K562 (cell line): ENCODE results near the gene MLLT6. TPM values are rescaled to one million over a fixed set of nuclear protein-coding genes. Genes with fewer than 3 reads are reported as not detected.

ENCODE experiments used
- ATF7 ChIP-seq: fragments of 450-650 bp; IDR thresholded peaks from 2 replicates; pipeline ENCODE4 v1.7.1; 2014; ENCODE audit warnings: mild to moderate bottlenecking, moderate library complexity
- E2F6 ChIP-seq, 2 experiments: IDR thresholded peaks; 2 replicates each; pipeline ENCODE4 v1.6.1; 2011; ENCODE audit warnings: borderline replicate concordance in 1 of 2, control low read depth in 1 of 2, low read depth in 1 of 2, low read length in 1 of 2, mild to moderate bottlenecking in 1 of 2, mixed read lengths in 1 of 2, moderate library complexity in 1 of 2; ENCODE audit not compliant: insufficient read depth in 1 of 2, insufficient read length in 1 of 2, poor library complexity in 1 of 2, severe bottlenecking in 1 of 2; ENCODE audit errors: extremely low read depth in 1 of 2
- GTF2E2 ChIP-seq: fragments of 200-800 bp; sonication (Bioruptor generic); IDR thresholded peaks from 2 replicates; pipeline ENCODE4 v1.6.1; 2016; ENCODE audit warnings: missing genetic modification characterization, missing compliant biosample characterization
- KAT7 ChIP-seq: sonication (generic); formaldehyde crosslinking; IDR thresholded peaks from 2 replicates; pipeline ENCODE4 v1.8.0; 2022; ENCODE audit warnings: missing genetic modification reagents, mild to moderate bottlenecking, borderline replicate concordance
- NCOA6 ChIP-seq: fragments of 450-650 bp; IDR thresholded peaks from 2 replicates; pipeline ENCODE4 v1.6.1; 2017; ENCODE audit warnings: mild to moderate bottlenecking
- NFRKB ChIP-seq: fragments of 450-650 bp; IDR thresholded peaks from 2 replicates; pipeline ENCODE4 v1.6.1; 2016; ENCODE audit warnings: low read depth
- POLR2G ChIP-seq: fragments of 200-400 bp; formaldehyde crosslinking; IDR thresholded peaks from 2 replicates; pipeline ENCODE4 v1.6.1; 2017; ENCODE audit warnings: low read depth, mild to moderate bottlenecking, antibody characterized with exemption, low read length, moderate library complexity
- TRIM28 ChIP-seq: fragments of 450-650 bp; IDR thresholded peaks from 2 replicates; pipeline ENCODE4 v1.6.1; 2017
- ZBTB26 ChIP-seq: fragments of 450-650 bp; formaldehyde crosslinking; IDR thresholded peaks from 2 replicates; pipeline ENCODE4 v1.4.0; 2022; ENCODE audit warnings: missing genetic modification characterization
- ZNF311 ChIP-seq: fragments of 250-450 bp; sonication (Bioruptor Pico); IDR thresholded peaks from 2 replicates; pipeline ENCODE4 v1.4.0; 2020; ENCODE audit warnings: mild to moderate bottlenecking, moderate library complexity
- ZNF583 ChIP-seq: fragments of 250-450 bp; sonication (Bioruptor Pico); IDR thresholded peaks from 2 replicates; pipeline ENCODE4 v1.4.0; 2020
- polyA plus RNA-seq, 8 experiments: library from polyadenylated mRNA; depleted of rRNA in 4 of 8; stranded (reverse) in 5 of 8; unstranded in 3 of 8; fragments of >200 nt; fragmentation: Nextera tagmentation in 2 of 8; fragmentation: Illumina TruSeq in 1 of 8; extraction: Ambion mirVana in 2 of 8; extraction: Trizol in 1 of 8; gene quantifications; 2 replicates each; pipeline versions ENCODE4 v1.2.1 to v1.2.3, GENCODE V29; 2011 to 2014; ENCODE audit warnings: inconsistent platforms in 1 of 8, missing spikeins in 1 of 8
- total RNA-seq, 7 experiments: library from RNA; depleted of rRNA in 6 of 7; stranded (reverse); fragments of >200 nt in 6 of 7; fragmentation: Illumina TruSeq in 2 of 7; extraction: Trizol in 2 of 7; gene quantifications; 2 replicates each; pipeline versions ENCODE4 v1.2.1 to v1.2.3, GENCODE V29; 2011 to 2021; ENCODE audit warnings: low replicate concordance in 1 of 7

The MLLT6 gene
- total and polyA plus RNA-seq, 9 of the 15 experiments (the other 6 are each of a cell fraction or from before 2014, with no cell fraction given): 3.1 to 71.7 (median 30.0) TPM

- TF ChIP-seq ZBTB26 (CRISPR knock-in tag): no peak
- no peak for TF ChIP-seq KAT7 (CRISPR knock-in tag)
- TF ChIP-seq ZNF311 (CRISPR knock-in tag): no peak
- peak in 1 of 2 experiments; percentile 12 for TF ChIP-seq E2F6 (IDR thresholded peaks at IDR 0.05; ENCODE audit: borderline replicate concordance in 1 of 2, extremely low read depth in 1 of 2, insufficient read depth in 1 of 2, insufficient read length in 1 of 2, low read depth in 1 of 2, low read length in 1 of 2, poor library complexity in 1 of 2, severe bottlenecking in 1 of 2)
- no peak for TF ChIP-seq ATF7
- TF ChIP-seq POLR2G: peak; percentile 11; the same call in 1 of the 2 replicates
- no peak for TF ChIP-seq ZNF583 (CRISPR knock-in tag)
- TF ChIP-seq NCOA6: no peak
- TF ChIP-seq TRIM28: no peak
- TF ChIP-seq NFRKB: no peak
- TF ChIP-seq GTF2E2 (tag): no peak
Observed at GRCh38 chr17:38725066-38725465, 20.0 kb downstream of the MLLT6 start (continued).
